HG03521 (cell line): ENCODE data around the gene NUP93.

Experiments
- ATAC-seq: cut with Tn5 transposase; IDR thresholded peaks from one replicate; pipeline ENCODE4 v1.9.1; 2021; ENCODE audit warnings: mild to moderate bottlenecking, moderate library complexity; ENCODE audit not compliant: unreplicated experiment

Gene NUP93

GRCh38 chr16:56729735-56730662, at the start of gene NUP93:
Gene NUP93 (plus strand): TSS chr16:56730129. CDS start chr16:56748248, 18,119 bp downstream.
- peak; percentile 88 for ATAC-seq

- ATAC-seq, result peak; percentile 97
These were observed 47.8 kb upstream of the NUP93 start, which contains the start of gene MT1X for GRCh38 chr16:56681939-56682702. Gene MT1X (plus strand): TSS chr16:56682470. CDS start chr16:56682541, 71 bp downstream.

- ATAC-seq, result peak; percentile 8
These were observed 47.1 kb upstream of the NUP93 start for GRCh38 chr16:56682703-56683397.

GRCh38 chr16:56683424-56684172, 46.3 kb upstream of the NUP93 start:
- no peak for ATAC-seq

- no peak for ATAC-seq
These were observed 45.5 kb upstream of the NUP93 start for GRCh38 chr16:56684256-56684925.

GRCh38 chr16:56684926-56685590, 44.9 kb upstream of the NUP93 start:
- ATAC-seq, result no peak

- ATAC-seq, result no peak
These were observed 43.2 kb upstream of the NUP93 start for GRCh38 chr16:56686758-56687157.

GRCh38 chr16:56688762-56689161, 41.2 kb upstream of the NUP93 start:
- no peak for ATAC-seq

- ATAC-seq, result no peak
These were observed 40.8 kb upstream of the NUP93 start for GRCh38 chr16:56689171-56689570.

- ATAC-seq, result no peak
These were observed 39.4 kb upstream of the NUP93 start for GRCh38 chr16:56690420-56691122.

- no peak for ATAC-seq
These were observed 38.0 kb upstream of the NUP93 start for GRCh38 chr16:56691885-56692284.

GRCh38 chr16:56695246-56695645, 34.7 kb upstream of the NUP93 start:
- no peak for ATAC-seq

GRCh38 chr16:56697456-56698155, 32.3 kb upstream of the NUP93 start:
- ATAC-seq, result no peak

GRCh38 chr16:56700195-56700594, 29.7 kb upstream of the NUP93 start:
- ATAC-seq, result no peak

- no peak for ATAC-seq
These were observed 29.3 kb upstream of the NUP93 start for GRCh38 chr16:56700631-56701030.

GRCh38 chr16:56701534-56701933, 28.4 kb upstream of the NUP93 start:
- no peak for ATAC-seq

GRCh38 chr16:56702836-56703235, 27.1 kb upstream of the NUP93 start:
- ATAC-seq, result no peak
